ENCODE data around the gene BRSK2. TPM values are rescaled to one million over a fixed set of nuclear protein-coding genes. Genes with fewer than 3 reads are reported as not detected.
"Not testable (repeated sequence)": the region's sequence is repeated elsewhere in the genome, so short reads cannot be mapped to it uniquely, and the experiment has no call there.

Gene BRSK2
- total and polyA plus RNA-seq, 2 of the 4 experiments (the other 2 are of a cell fraction): 0.18 to 0.62 TPM

DNA sequence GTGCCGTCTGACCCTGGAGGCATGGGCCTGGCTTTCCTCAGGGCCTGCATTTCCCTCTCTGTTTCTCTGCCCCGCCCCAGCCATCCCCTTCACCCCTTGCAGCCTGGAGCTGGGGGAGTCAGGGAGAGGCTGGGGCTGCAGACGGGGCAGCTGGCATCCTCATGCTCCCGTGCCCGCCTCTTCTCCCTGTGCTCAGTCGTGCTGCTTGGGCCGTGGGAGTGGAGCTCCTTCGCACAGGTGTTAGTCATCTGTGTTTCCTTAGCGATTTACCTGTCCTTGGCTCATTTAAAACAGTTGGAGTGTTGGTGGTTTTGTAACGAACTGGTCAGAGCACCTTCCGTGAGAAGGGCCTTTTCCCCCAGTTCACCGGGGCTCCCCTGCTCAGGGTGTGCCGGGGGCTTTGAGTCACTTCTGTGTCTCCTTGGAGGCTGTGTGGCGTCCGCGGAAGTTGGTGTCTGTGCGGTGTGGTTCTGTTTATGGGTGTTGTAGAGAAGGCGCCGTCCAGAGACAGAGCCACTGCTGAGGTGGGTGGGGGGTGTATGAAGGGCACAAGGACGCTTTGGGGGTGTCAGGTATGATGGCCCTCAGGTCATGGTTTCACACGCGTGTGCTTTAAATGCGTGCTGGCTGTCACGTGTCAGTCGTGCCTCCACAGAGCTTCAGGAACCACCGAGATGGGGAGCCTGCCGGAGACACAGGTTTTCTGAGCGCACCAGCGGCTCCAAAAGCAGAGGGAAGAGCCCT lies 19.5 kb downstream of the BRSK2 start:
- BruUV-seq (replicated peaks): no TSS peak
- no peak overlapping the region for H3K4me2 ChIP-seq (ENCODE audit: low read depth, low read length)
- H3K56ac ChIP-seq (ENCODE audit: extremely low read depth, insufficient read depth, low read length): no peak overlapping the region
- H3K9me3 ChIP-seq (ENCODE audit: control insufficient read depth, insufficient read depth, low read length): no peaks in the 10 kb centered on the region
- no peaks in the 10 kb centered on the region; the same call in 1 of the 2 replicates for H3K27me3 ChIP-seq (ENCODE audit: control insufficient read depth, insufficient read depth, low read length)
- no peak overlapping the region for H2BK120ac ChIP-seq (ENCODE audit: low read depth, low read length)
- H3K9me1 ChIP-seq (ENCODE audit: insufficient read depth, low read length): no peaks in the 10 kb centered on the region
- dilution Hi-C loops (cut with HindIII; ENCODE audit: low sequenced_read_pairs, unreplicated experiment) (no loop called here), intact Hi-C loops (cut with micrococcal nuclease) (no loop called here), in situ Hi-C loops (cut with MboI; ENCODE audit: low sequenced_read_pairs) (no loop called here)
- no peak overlapping the region for H3K4ac ChIP-seq (ENCODE audit: low read depth, low read length)
- ATAC-seq (ENCODE audit: low read depth) (no peak), DNase-seq (no peak)
- no peak overlapping the region for H3K23ac ChIP-seq (ENCODE audit: low read depth, low read length)
- no peak overlapping the region for H2BK20ac ChIP-seq (ENCODE audit: low read depth, low read length)
- 78% methylated on average over 11 of the region's 29 CpGs; no CpG with 5 or more reads in 1 of the 2 experiments for WGBS, 2 experiments (ENCODE audit: extremely low coverage in 2 of 2, insufficient read length in 1 of 2)
- ChIA-PET POLR2A (ENCODE audit: unreplicated experiment) (no interaction called here), CTCF (no interaction called here)
- H4K5ac ChIP-seq (ENCODE audit: low read depth, low read length): no peak overlapping the region
- H3K27ac ChIP-seq (ENCODE audit: insufficient read depth, low read length): no peak overlapping the region
- no peak overlapping the region for H2AK5ac ChIP-seq (ENCODE audit: low read depth, low read length)
- no peak overlapping the region for H4K8ac ChIP-seq (ENCODE audit: low read depth in 2 of 2, low read length in 2 of 2)
- H3K36me3 ChIP-seq (ENCODE audit: control insufficient read depth, insufficient read depth, low read length): no peaks in the 10 kb centered on the region
- no peak overlapping the region for H2AK9ac ChIP-seq (replicated peaks; ENCODE audit: low read depth, low read length, poor library complexity)
- H2AFZ ChIP-seq (replicated peaks; ENCODE audit: low read length, poor library complexity): no peak overlapping the region
- no peaks in the 10 kb centered on the region for H3K4me1 ChIP-seq (ENCODE audit: control insufficient read depth, insufficient read depth, low read length)
- H3K14ac ChIP-seq (replicated peaks; ENCODE audit: low read depth, low read length): no peak overlapping the region
- no peak overlapping the region for H3K4me3 ChIP-seq (ENCODE audit: insufficient read depth, low read depth, low read length)
- no peak overlapping the region for H3K18ac ChIP-seq (ENCODE audit: low read depth, low read length)
- TF ChIP-seq FOS (IDR thresholded peaks at IDR 0.05; ENCODE audit: low read depth, low read length) (no peak), NFE2L2 (IDR thresholded peaks at IDR 0.05; ENCODE audit: low read depth, low read length) (no peak), RAD21 (IDR thresholded peaks at IDR 0.05; ENCODE audit: low read length) (no peak), SMC3 (IDR thresholded peaks at IDR 0.05; ENCODE audit: low read depth, low read length) (no peak), CEBPB (IDR thresholded peaks at IDR 0.05; ENCODE audit: low read depth, low read length) (no peak), POLR2A (IDR thresholded peaks at IDR 0.05; ENCODE audit: low read depth, low read length) (no peak), MAZ (IDR thresholded peaks at IDR 0.05; ENCODE audit: borderline replicate concordance, low read depth, low read length) (no peak), RCOR1 (IDR thresholded peaks at IDR 0.05; ENCODE audit: insufficient replicate concordance, low read length) (no peak), BHLHE40 (IDR thresholded peaks at IDR 0.05; ENCODE audit: low read depth, low read length) (no peak)
- TF ChIP-seq, protein P1, sequence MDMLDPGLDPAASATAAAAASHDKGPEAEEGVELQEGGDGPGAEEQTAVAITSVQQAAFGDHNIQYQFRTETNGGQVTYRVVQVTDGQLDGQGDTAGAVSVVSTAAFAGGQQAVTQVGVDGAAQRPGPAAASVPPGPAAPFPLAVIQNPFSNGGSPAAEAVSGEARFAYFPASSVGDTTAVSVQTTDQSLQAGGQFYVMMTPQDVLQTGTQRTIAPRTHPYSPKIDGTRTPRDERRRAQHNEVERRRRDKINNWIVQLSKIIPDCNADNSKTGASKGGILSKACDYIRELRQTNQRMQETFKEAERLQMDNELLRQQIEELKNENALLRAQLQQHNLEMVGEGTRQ (IDR thresholded peaks at IDR 0.05; ENCODE audit: low read depth, low read length): no peak
- no peak overlapping the region for H2BK5ac ChIP-seq (ENCODE audit: low read depth, low read length, poor library complexity, severe bottlenecking)
- no peaks in the 10 kb centered on the region for H4K20me1 ChIP-seq (ENCODE audit: insufficient read depth, low read length)
- no peak overlapping the region for H4K91ac ChIP-seq (ENCODE audit: insufficient read depth, low read depth, low read length)
- H3K79me1 ChIP-seq (ENCODE audit: low read depth in 1 of 2, low read length in 2 of 2): no peaks in the 10 kb centered on the region
- no peak overlapping the region for H2BK15ac ChIP-seq (ENCODE audit: low read depth, low read length)
- no peak overlapping the region for H3K9ac ChIP-seq (ENCODE audit: low read depth, low read length)

DNA sequence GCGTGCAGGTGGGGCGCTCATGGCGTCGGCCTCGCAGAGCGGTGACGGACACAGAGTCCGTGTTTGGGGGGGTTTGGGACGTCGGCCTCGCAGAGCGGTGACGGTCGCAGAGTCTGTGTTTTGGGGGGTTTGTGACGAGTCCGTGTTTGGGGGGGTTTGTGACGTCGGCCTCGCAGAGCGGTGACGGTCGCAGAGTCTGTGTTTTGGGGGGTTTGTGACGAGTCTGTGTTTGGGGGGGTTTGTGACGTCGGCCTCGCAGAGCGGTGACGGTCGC lies 20.1 kb downstream of the BRSK2 start:
- DNase-seq; H3K14ac ChIP-seq (replicated peaks; ENCODE audit: low read depth, low read length); H2BK15ac ChIP-seq (ENCODE audit: low read depth, low read length); H3K9ac ChIP-seq (ENCODE audit: low read depth, low read length); H3K4me3 ChIP-seq (ENCODE audit: insufficient read depth, low read depth, low read length); H3K27ac ChIP-seq (ENCODE audit: insufficient read depth, low read length); CTCF ChIA-PET; H2AFZ ChIP-seq (replicated peaks; ENCODE audit: low read length, poor library complexity); H3K4me2 ChIP-seq (ENCODE audit: low read depth, low read length); H4K91ac ChIP-seq (ENCODE audit: insufficient read depth, low read depth, low read length); H3K36me3 ChIP-seq (ENCODE audit: control insufficient read depth, insufficient read depth, low read length); H2BK120ac ChIP-seq (ENCODE audit: low read depth, low read length); H3K56ac ChIP-seq (ENCODE audit: extremely low read depth, insufficient read depth, low read length); H3K23ac ChIP-seq (ENCODE audit: low read depth, low read length); H4K5ac ChIP-seq (ENCODE audit: low read depth, low read length); dilution Hi-C loops (cut with HindIII; ENCODE audit: low sequenced_read_pairs, unreplicated experiment); POLR2A ChIA-PET (ENCODE audit: unreplicated experiment); H3K9me3 ChIP-seq (ENCODE audit: control insufficient read depth, insufficient read depth, low read length); H4K20me1 ChIP-seq (ENCODE audit: insufficient read depth, low read length); H4K8ac ChIP-seq (ENCODE audit: low read depth in 2 of 2, low read length in 2 of 2); ATAC-seq (ENCODE audit: low read depth); H3K9me1 ChIP-seq (ENCODE audit: insufficient read depth, low read length); in situ Hi-C loops (cut with MboI; ENCODE audit: low sequenced_read_pairs); H2BK20ac ChIP-seq (ENCODE audit: low read depth, low read length); H3K18ac ChIP-seq (ENCODE audit: low read depth, low read length); H2AK9ac ChIP-seq (replicated peaks; ENCODE audit: low read depth, low read length, poor library complexity); H3K4me1 ChIP-seq (ENCODE audit: control insufficient read depth, insufficient read depth, low read length); H2AK5ac ChIP-seq (ENCODE audit: low read depth, low read length); H3K4ac ChIP-seq (ENCODE audit: low read depth, low read length); BruUV-seq (replicated peaks); H3K27me3 ChIP-seq (ENCODE audit: control insufficient read depth, insufficient read depth, low read length); intact Hi-C loops (cut with micrococcal nuclease); H3K79me1 ChIP-seq (ENCODE audit: low read depth in 1 of 2, low read length in 2 of 2); H2BK5ac ChIP-seq (ENCODE audit: low read depth, low read length, poor library complexity, severe bottlenecking): not testable (repeated sequence)
- WGBS, 2 experiments (ENCODE audit: extremely low coverage in 2 of 2, insufficient read length in 1 of 2): no CpG with 5 or more reads among the region's 29 CpGs

Data from IMR-90 (cell line).